H9 (cell line): Measurements from ENCODE around the gene GSG1L. TPM values are rescaled to one million over a fixed set of nuclear protein-coding genes. Genes with fewer than 3 reads are reported as not detected.

Experiments
- DNase-seq: peaks from one replicate; pipeline ENCODE4 v3.0.0-alpha.2; 2017
- H2AFZ ChIP-seq: one replicate; pipeline ENCODE4 v1.6.1; 2013; ENCODE audit warnings: mild to moderate bottlenecking, low read length, control low read depth, moderate library complexity
- H2AK5ac ChIP-seq: 2 replicates; pipeline ENCODE4 v1.6.1; 2013; ENCODE audit warnings: low read length, control low read depth, mixed read lengths; ENCODE audit not compliant: insufficient read length
- H2BK120ac ChIP-seq: one replicate; pipeline ENCODE4 v1.6.1; 2013; ENCODE audit warnings: low read depth, mild to moderate bottlenecking, low read length, control low read depth, inconsistent platforms; ENCODE audit not compliant: poor library complexity, severe bottlenecking
- H2BK12ac ChIP-seq: 2 replicates; pipeline ENCODE4 v1.6.1; 2013; ENCODE audit warnings: low read length, control low read depth, mixed read lengths, low read depth; ENCODE audit not compliant: insufficient read length
- H2BK15ac ChIP-seq: 2 replicates; pipeline ENCODE4 v1.6.1; 2013; ENCODE audit warnings: low read depth, low read length, control low read depth
- H2BK20ac ChIP-seq: one replicate; pipeline ENCODE4 v1.6.1; 2013; ENCODE audit warnings: low read depth, mild to moderate bottlenecking, low read length, control low read depth, inconsistent platforms; ENCODE audit not compliant: poor library complexity, severe bottlenecking
- H2BK5ac ChIP-seq: 2 replicates; pipeline ENCODE4 v1.6.1; 2013; ENCODE audit warnings: low read length, control low read depth, mixed read lengths; ENCODE audit not compliant: insufficient read length
- H3K14ac ChIP-seq: 2 replicates; pipeline ENCODE4 v1.6.1; 2013; ENCODE audit warnings: low read length, control low read depth; ENCODE audit not compliant: insufficient read depth
- H3K18ac ChIP-seq: 2 replicates; pipeline ENCODE4 v1.6.1; 2013; ENCODE audit warnings: low read depth, mild to moderate bottlenecking, mixed read lengths, low read length, control low read depth; ENCODE audit not compliant: insufficient read length
- H3K23ac ChIP-seq: 2 replicates; pipeline ENCODE4 v1.6.1; 2013; ENCODE audit warnings: low read length, control low read depth, mixed read lengths, low read depth; ENCODE audit not compliant: insufficient read length
- H3K23me2 ChIP-seq: 2 replicates; pipeline ENCODE4 v1.6.1; 2013; ENCODE audit warnings: low read depth, mild to moderate bottlenecking, mixed read lengths, low read length, control low read depth; ENCODE audit not compliant: insufficient read length, poor library complexity, severe bottlenecking
- H3K27ac ChIP-seq: 2 replicates; pipeline ENCODE4 v1.5.1; 2013; ENCODE audit warnings: low read length, control low read depth, mixed read lengths, low read depth; ENCODE audit not compliant: insufficient read length
- H3K27me3 ChIP-seq: 2 replicates; pipeline ENCODE4 v1.6.1; 2013; ENCODE audit warnings: low read length, control low read depth, inconsistent platforms; ENCODE audit not compliant: insufficient read depth
- H3K4ac ChIP-seq: 2 replicates; pipeline ENCODE4 v1.6.1; 2013; ENCODE audit warnings: low read depth, mild to moderate bottlenecking, control low read depth, inconsistent platforms, low read length, moderate library complexity
- H3K4me1 ChIP-seq: 2 replicates; pipeline ENCODE4 v1.6.1; 2013; ENCODE audit warnings: low read length, control low read depth, inconsistent platforms; ENCODE audit not compliant: insufficient read depth
- H3K4me2 ChIP-seq: 2 replicates; pipeline ENCODE4 v1.6.1; 2013; ENCODE audit warnings: low read length, control low read depth, mixed read lengths; ENCODE audit not compliant: insufficient read length, insufficient read depth
- H3K56ac ChIP-seq: 2 replicates; pipeline ENCODE4 v1.6.1; 2013; ENCODE audit warnings: low read depth, mild to moderate bottlenecking, mixed read lengths, low read length, control low read depth; ENCODE audit not compliant: insufficient read length
- H3K79me1 ChIP-seq: 2 replicates; pipeline ENCODE4 v1.6.1; 2013; ENCODE audit warnings: low read depth, mild to moderate bottlenecking, moderate library complexity, low read length, control low read depth, inconsistent platforms; ENCODE audit not compliant: insufficient read depth, poor library complexity, severe bottlenecking
- H3K79me2 ChIP-seq: 2 replicates; pipeline ENCODE4 v1.6.1; 2013; ENCODE audit warnings: low read length, control low read depth, inconsistent platforms; ENCODE audit not compliant: insufficient read depth
- H3K9ac ChIP-seq: 2 replicates; pipeline ENCODE4 v1.6.1; 2013; ENCODE audit warnings: low read length, control low read depth, mixed read lengths; ENCODE audit not compliant: insufficient read length; ENCODE audit errors: extremely low read depth
- H3K9me3 ChIP-seq: one replicate; pipeline ENCODE4 v1.6.1; 2013; ENCODE audit warnings: low read depth, low read length, inconsistent platforms; ENCODE audit not compliant: control insufficient read depth
- H3T11ph ChIP-seq: one replicate; pipeline ENCODE4 v1.6.1; 2013; ENCODE audit warnings: mild to moderate bottlenecking, low read length, control low read depth, inconsistent platforms
- H4K20me1 ChIP-seq: one replicate; pipeline ENCODE4 v1.6.1; 2013; ENCODE audit not compliant: control insufficient read depth, insufficient read length, insufficient read depth
- H4K5ac ChIP-seq: 2 replicates; pipeline ENCODE4 v1.6.1; 2013; ENCODE audit warnings: low read depth, mild to moderate bottlenecking, mixed read lengths, low read length, control low read depth; ENCODE audit not compliant: insufficient read length
- H4K8ac ChIP-seq: replicated peaks from 2 replicates; pipeline ENCODE4 v1.6.1; 2013; ENCODE audit warnings: low read length, control low read depth, mixed read lengths, low read depth; ENCODE audit not compliant: insufficient read length
- H4K91ac ChIP-seq: 2 replicates; pipeline ENCODE4 v1.6.1; 2013; ENCODE audit warnings: low read depth, mild to moderate bottlenecking, moderate library complexity, mixed read lengths, low read length, control low read depth; ENCODE audit not compliant: insufficient read length
- H3K27ac Mint-ChIP-seq, 3 experiments: 2 replicates in 2 of 3; 3 replicates in 1 of 3; pipeline ENCODE4 v1.8.0; 2020 to 2021; ENCODE audit warnings: mixed read lengths in 3 of 3, mild to moderate bottlenecking in 1 of 3, moderate library complexity in 1 of 3
- H3K27me3 Mint-ChIP-seq: 2 replicates; pipeline ENCODE4 v1.8.0; 2021; ENCODE audit warnings: low read depth, mild to moderate bottlenecking, moderate library complexity, mixed read lengths
- H3K36me3 Mint-ChIP-seq, 3 experiments: 2 replicates in 2 of 3; 3 replicates in 1 of 3; pipeline ENCODE4 v1.8.0; 2020 to 2021; ENCODE audit warnings: low read depth in 3 of 3, mixed read lengths in 3 of 3; ENCODE audit not compliant: insufficient read depth in 1 of 3
- H3K4me1 Mint-ChIP-seq, 2 experiments: 2 replicates each; pipeline ENCODE4 v1.8.0; 2020; ENCODE audit warnings: mixed read lengths in 2 of 2
- H3K4me3 Mint-ChIP-seq, 2 experiments: 2 replicates in 1 of 2; 3 replicates in 1 of 2; pipeline ENCODE4 v1.8.0; 2020 to 2021; ENCODE audit warnings: mild to moderate bottlenecking in 2 of 2, mixed read lengths in 2 of 2, moderate library complexity in 1 of 2
- H3K9me3 Mint-ChIP-seq, 2 experiments: 2 replicates in 1 of 2; 3 replicates in 1 of 2; pipeline ENCODE4 v1.8.0; 2020; ENCODE audit warnings: mild to moderate bottlenecking in 2 of 2, mixed read lengths in 2 of 2, moderate library complexity in 1 of 2
- CTCF ChIP-seq: fragments of 200-600 bp; sonication (generic); conservative IDR thresholded peaks from 3 replicates; pipeline ENCODE4 v1.8.0; 2021; ENCODE audit warnings: antibody characterized with exemption, mild to moderate bottlenecking
- WGBS: extraction: QIAGEN DNeasy Blood & Tissue Kit; methylation state at CpG from one replicate; pipeline ENCODE4 v1.1.7; 2013; ENCODE audit warnings: missing lambda C conversion rate, low lambda C conversion rate, mixed read lengths; ENCODE audit not compliant: insufficient read length; ENCODE audit errors: extremely low coverage; 5-methylcytosine and 5-hydroxymethylcytosine counted together
- total RNA-seq: library from RNA; stranded (reverse); gene quantifications from 2 replicates; pipeline ENCODE4 v1.2.1, GENCODE V29; 2021

GSG1L gene
- total RNA-seq, 1 experiment from 2014 or later, result 0.35 TPM

DNA sequence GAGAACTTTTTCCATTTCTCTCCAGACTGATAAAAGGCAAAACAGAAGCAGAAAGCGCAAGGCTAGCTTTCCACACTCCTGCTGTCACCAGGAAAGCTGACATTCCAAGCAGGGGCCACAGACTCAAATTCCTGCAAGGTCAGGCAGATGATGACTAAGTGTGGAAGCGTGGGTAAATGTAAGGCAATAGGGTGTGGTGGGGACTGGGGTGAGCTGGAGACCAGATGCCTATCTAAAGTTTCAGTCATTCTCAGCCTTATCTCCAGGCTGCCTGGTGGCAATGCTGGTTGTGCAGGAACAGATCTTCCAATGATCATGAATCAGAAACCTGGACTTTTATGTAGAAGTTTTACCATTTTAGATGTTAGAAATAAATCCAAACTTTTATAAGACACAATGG, 224.1 kb downstream of the GSG1L start:
- H3K14ac ChIP-seq, result no peak overlapping the region
- no peaks in the 10 kb centered on the region for H3K27me3 ChIP-seq
- Mint-ChIP-seq H3K27me3 (no peaks in the 10 kb centered on the region), H3K36me3 (no peaks in the 10 kb centered on the region), H3K27ac (no peak overlapping the region), H3K4me1 (peaks cover 6 to 14% of the 10 kb centered on the region in 2 experiments), H3K9me3 (no peaks in the 10 kb centered on the region; a peak in 1 of 5 replicates), H3K4me3 (no peak overlapping the region)
- H2BK120ac ChIP-seq, result no peak overlapping the region
- H3T11ph ChIP-seq, result no peak overlapping the region
- H3K4me1 ChIP-seq, result no peaks in the 10 kb centered on the region; the same call in 1 of the 2 replicates
- H2BK20ac ChIP-seq, result no peak overlapping the region
- H3K18ac ChIP-seq, result no peak overlapping the region
- H3K4ac ChIP-seq, result no peak overlapping the region
- peak; percentile 5 for DNase-seq
- TF ChIP-seq CTCF, result no peak
- no peak overlapping the region for H3K4me2 ChIP-seq
- H2BK5ac ChIP-seq, result no peak overlapping the region
- no peak overlapping the region for H4K5ac ChIP-seq
- H3K23me2 ChIP-seq, result no peaks in the 10 kb centered on the region
- no peaks in the 10 kb centered on the region for H3K9me3 ChIP-seq
- no peaks in the 10 kb centered on the region for H3K79me2 ChIP-seq
- no peak overlapping the region for H4K8ac ChIP-seq
- H2BK12ac ChIP-seq, result no peak overlapping the region
- H3K23ac ChIP-seq, result no peak overlapping the region
- no peaks in the 10 kb centered on the region for H3K79me1 ChIP-seq
- no peak overlapping the region for H3K9ac ChIP-seq
- H4K20me1 ChIP-seq, result no peaks in the 10 kb centered on the region
- H4K91ac ChIP-seq, result no peak overlapping the region
- no peak overlapping the region for H3K56ac ChIP-seq
- H2BK15ac ChIP-seq, result no peak overlapping the region
- no CpG with 5 or more reads among the region's 2 CpGs for WGBS
- H2AK5ac ChIP-seq, result no peak overlapping the region
- no peak overlapping the region for H3K27ac ChIP-seq
- no peak overlapping the region for H2AFZ ChIP-seq
